CD14-positive monocyte (primary cell): Measurements from ENCODE around the gene PIM1. TPM values are rescaled to one million over a fixed set of nuclear protein-coding genes. Genes with fewer than 3 reads are reported as not detected.

Experiments
- DNase-seq, 3 donors: peaks; one replicate each; pipeline ENCODE4 v3.0.0-alpha.2; 2011 to 2022
- H2AFZ ChIP-seq: 2 replicates; pipeline ENCODE4 v1.6.0; 2012; ENCODE audit warnings: mild to moderate bottlenecking, low read depth, low read length, inconsistent platforms; ENCODE audit not compliant: insufficient read depth, poor library complexity, severe bottlenecking
- H3K27ac ChIP-seq, 2 donors: 1 replicate in 1 of 2; 2 replicates in 1 of 2; pipeline ENCODE4 v1.5.1; 2012 to 2013; ENCODE audit warnings: low read length in 2 of 2, control low read depth in 1 of 2, inconsistent platforms in 1 of 2, low read depth in 1 of 2, mild to moderate bottlenecking in 1 of 2
- H3K27me3 ChIP-seq, 2 donors: one replicate each; pipeline versions ENCODE4 v1.6.0 to v1.6.1; 2011 to 2013; ENCODE audit warnings: low read length in 2 of 2; ENCODE audit not compliant: control insufficient read depth in 2 of 2, insufficient read depth in 2 of 2
- H3K36me3 ChIP-seq, 2 donors: replicated peaks in 1 of 2; 1 replicate in 1 of 2; 2 replicates in 1 of 2; pipeline versions ENCODE4 v1.5.1 to v1.6.1; 2012 to 2013; ENCODE audit warnings: low read length in 2 of 2, control low read depth in 1 of 2, inconsistent platforms in 1 of 2, mild to moderate bottlenecking in 1 of 2; ENCODE audit not compliant: insufficient read depth in 2 of 2, control insufficient read depth in 1 of 2
- H3K4me1 ChIP-seq, 2 donors: 1 replicate in 1 of 2; 2 replicates in 1 of 2; pipeline versions ENCODE4 v1.5.1 to v1.6.1; 2012 to 2013; ENCODE audit warnings: low read length in 2 of 2, control low read depth in 1 of 2, inconsistent platforms in 1 of 2, mild to moderate bottlenecking in 1 of 2, moderate library complexity in 1 of 2; ENCODE audit not compliant: insufficient read depth in 2 of 2, control insufficient read depth in 1 of 2
- H3K4me2 ChIP-seq: replicated peaks from 2 replicates; pipeline ENCODE3; 2012; ENCODE audit warnings: low read length, moderate library complexity, mild to moderate bottlenecking; ENCODE audit not compliant: poor library complexity, severe bottlenecking; ENCODE audit errors: extremely low read depth
- H3K4me3 ChIP-seq, 3 experiments: fragments of 200-600 bp in 1 of 3; sonication (generic) in 1 of 3; replicated peaks in 1 of 3; 1 replicate in 2 of 3; 2 replicates in 1 of 3; pipeline ENCODE4 v1.5.1; 2011 to 2013; ENCODE audit warnings: low read length in 3 of 3, mild to moderate bottlenecking in 3 of 3, control low read depth in 2 of 3, low read depth in 2 of 3, inconsistent platforms in 1 of 3, moderate library complexity in 1 of 3
- H3K79me2 ChIP-seq: 2 replicates; pipeline ENCODE4 v1.6.0; 2012; ENCODE audit warnings: mild to moderate bottlenecking, control low read depth, inconsistent platforms, low read length, moderate library complexity; ENCODE audit not compliant: insufficient read depth
- H3K9ac ChIP-seq: 2 replicates; pipeline ENCODE4 v1.6.0; 2017; ENCODE audit warnings: low read length, mild to moderate bottlenecking; ENCODE audit not compliant: insufficient read depth, poor library complexity, severe bottlenecking
- H3K9me3 ChIP-seq, 2 donors: replicated peaks in 1 of 2; 1 replicate in 1 of 2; 2 replicates in 1 of 2; pipeline versions ENCODE4 v1.5.1 to v1.6.1; 2012 to 2013; ENCODE audit warnings: low read length in 2 of 2, control low read depth in 1 of 2; ENCODE audit not compliant: control insufficient read depth in 1 of 2, insufficient read depth in 1 of 2
- H4K20me1 ChIP-seq: 2 replicates; pipeline ENCODE4 v1.6.0; 2012; ENCODE audit warnings: mild to moderate bottlenecking, low read length, control low read depth, moderate library complexity; ENCODE audit not compliant: insufficient read depth
- H3K27ac Mint-ChIP-seq, 7 donors: one replicate each; pipeline ENCODE4 v1.8.0; 2020; ENCODE audit warnings: mild to moderate bottlenecking in 7 of 7, mixed read lengths in 7 of 7, moderate library complexity in 6 of 7, inconsistent platforms in 2 of 7
- H3K27me3 Mint-ChIP-seq, 3 donors: one replicate each; pipeline ENCODE4 v1.8.0; 2021 to 2022; ENCODE audit warnings: low read depth in 3 of 3, mild to moderate bottlenecking in 3 of 3, mixed read lengths in 3 of 3, moderate library complexity in 3 of 3, inconsistent platforms in 1 of 3
- H3K36me3 Mint-ChIP-seq, 2 donors: one replicate each; pipeline ENCODE4 v1.8.0; 2020; ENCODE audit warnings: mixed read lengths in 2 of 2, inconsistent platforms in 1 of 2, mild to moderate bottlenecking in 1 of 2
- H3K4me1 Mint-ChIP-seq: one replicate; pipeline ENCODE4 v1.8.0; 2020; ENCODE audit warnings: mild to moderate bottlenecking, mixed read lengths
- H3K4me3 Mint-ChIP-seq, 2 donors: one replicate each; pipeline ENCODE4 v1.8.0; 2020; ENCODE audit warnings: mild to moderate bottlenecking in 2 of 2, mixed read lengths in 2 of 2, moderate library complexity in 1 of 2
- H3K9me3 Mint-ChIP-seq, 7 donors: one replicate each; pipeline ENCODE4 v1.8.0; 2020 to 2022; ENCODE audit warnings: mixed read lengths in 7 of 7, mild to moderate bottlenecking in 6 of 7, moderate library complexity in 6 of 7, inconsistent platforms in 2 of 7
- WGBS: methylation state at CpG from one replicate; pipeline ENCODE4 v1.1.5; 2013; ENCODE audit warnings: missing lambda C conversion rate; ENCODE audit not compliant: insufficient coverage; 5-methylcytosine and 5-hydroxymethylcytosine counted together
- intact Hi-C, 2 donors: fragments of 100-400 bp; cut with micrococcal nuclease; formaldehyde crosslinking; loops; one replicate each; pipeline versions ENCODE4 v1.15.0 to v1.15.1; 2023
- polyA plus RNA-seq, 3 donors: library from polyadenylated mRNA; depleted of rRNA in 1 of 3; unstranded in 2 of 3; stranded (reverse) in 1 of 3; fragments of 300-500 nt in 2 of 3; fragments of >200 nt in 1 of 3; fragmentation: Illumina TruSeq in 2 of 3; gene quantifications; 1 replicate in 2 of 3; 2 replicates in 1 of 3; pipeline ENCODE4 v1.2.3, GENCODE V29; 2012 to 2021
- TF ChIP-seq, protein P1 (sequence below): fragments of 200-600 bp; IDR thresholded peaks from one replicate; pipeline ENCODE4 v1.8.0; 2022; ENCODE audit warnings: antibody characterized with exemption, mild to moderate bottlenecking

The PIM1 gene
- polyA plus RNA-seq, 3 donors, result 20.5 to 25.0 (median 24.4) TPM

DNA sequence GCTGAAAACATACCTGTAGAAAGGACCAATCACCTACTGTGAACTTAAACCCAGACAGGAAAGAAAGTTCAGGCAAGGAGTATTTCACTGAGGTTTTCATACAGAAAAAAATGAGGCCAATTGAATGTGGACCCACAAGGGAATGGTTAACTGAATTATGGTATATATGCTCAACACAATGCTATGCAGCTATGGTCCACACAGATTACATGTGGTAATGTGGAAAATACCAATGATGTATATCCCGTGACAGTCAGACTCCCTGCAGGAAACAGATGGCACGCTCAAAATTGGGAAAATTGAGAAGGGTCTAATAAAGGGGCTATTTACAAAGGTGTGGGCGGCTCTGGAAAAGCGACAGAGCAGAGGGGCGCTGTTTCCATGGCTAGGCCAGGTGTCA lies 47.1 kb upstream of the PIM1 start:
- intact Hi-C loops, result no loop called here
- H3K27ac ChIP-seq, result no peak overlapping the region
- no peak overlapping the region for H3K4me3 ChIP-seq
- H3K27me3 ChIP-seq, result no peaks in the 10 kb centered on the region
- no peak overlapping the region for H2AFZ ChIP-seq
- H3K36me3 ChIP-seq, result no peaks in the 10 kb centered on the region
- Mint-ChIP-seq H3K27me3 (peaks cover 2 to 10% (median 6%) of the 10 kb centered on the region in 3 donors), H3K4me1 (peaks cover 16% of the 10 kb centered on the region), H3K9me3 (no peaks in the 10 kb centered on the region), H3K36me3 (no peaks in the 10 kb centered on the region), H3K27ac (no peak overlapping the region), H3K4me3 (no peak overlapping the region)
- H3K79me2 ChIP-seq, result no peaks in the 10 kb centered on the region
- WGBS, result 97% methylated on average over 5 of the region's 5 CpGs
- H3K4me1 ChIP-seq, result peaks cover 9 to 17% of the 10 kb centered on the region in 2 donors
- no peak overlapping the region for H3K4me2 ChIP-seq
- H3K9me3 ChIP-seq, result no peaks in the 10 kb centered on the region
- TF ChIP-seq, protein P1, sequence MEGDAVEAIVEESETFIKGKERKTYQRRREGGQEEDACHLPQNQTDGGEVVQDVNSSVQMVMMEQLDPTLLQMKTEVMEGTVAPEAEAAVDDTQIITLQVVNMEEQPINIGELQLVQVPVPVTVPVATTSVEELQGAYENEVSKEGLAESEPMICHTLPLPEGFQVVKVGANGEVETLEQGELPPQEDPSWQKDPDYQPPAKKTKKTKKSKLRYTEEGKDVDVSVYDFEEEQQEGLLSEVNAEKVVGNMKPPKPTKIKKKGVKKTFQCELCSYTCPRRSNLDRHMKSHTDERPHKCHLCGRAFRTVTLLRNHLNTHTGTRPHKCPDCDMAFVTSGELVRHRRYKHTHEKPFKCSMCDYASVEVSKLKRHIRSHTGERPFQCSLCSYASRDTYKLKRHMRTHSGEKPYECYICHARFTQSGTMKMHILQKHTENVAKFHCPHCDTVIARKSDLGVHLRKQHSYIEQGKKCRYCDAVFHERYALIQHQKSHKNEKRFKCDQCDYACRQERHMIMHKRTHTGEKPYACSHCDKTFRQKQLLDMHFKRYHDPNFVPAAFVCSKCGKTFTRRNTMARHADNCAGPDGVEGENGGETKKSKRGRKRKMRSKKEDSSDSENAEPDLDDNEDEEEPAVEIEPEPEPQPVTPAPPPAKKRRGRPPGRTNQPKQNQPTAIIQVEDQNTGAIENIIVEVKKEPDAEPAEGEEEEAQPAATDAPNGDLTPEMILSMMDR, result no peak
- H4K20me1 ChIP-seq, result no peaks in the 10 kb centered on the region
- H3K9ac ChIP-seq, result no peak overlapping the region
- DNase-seq, result no peak

DNA sequence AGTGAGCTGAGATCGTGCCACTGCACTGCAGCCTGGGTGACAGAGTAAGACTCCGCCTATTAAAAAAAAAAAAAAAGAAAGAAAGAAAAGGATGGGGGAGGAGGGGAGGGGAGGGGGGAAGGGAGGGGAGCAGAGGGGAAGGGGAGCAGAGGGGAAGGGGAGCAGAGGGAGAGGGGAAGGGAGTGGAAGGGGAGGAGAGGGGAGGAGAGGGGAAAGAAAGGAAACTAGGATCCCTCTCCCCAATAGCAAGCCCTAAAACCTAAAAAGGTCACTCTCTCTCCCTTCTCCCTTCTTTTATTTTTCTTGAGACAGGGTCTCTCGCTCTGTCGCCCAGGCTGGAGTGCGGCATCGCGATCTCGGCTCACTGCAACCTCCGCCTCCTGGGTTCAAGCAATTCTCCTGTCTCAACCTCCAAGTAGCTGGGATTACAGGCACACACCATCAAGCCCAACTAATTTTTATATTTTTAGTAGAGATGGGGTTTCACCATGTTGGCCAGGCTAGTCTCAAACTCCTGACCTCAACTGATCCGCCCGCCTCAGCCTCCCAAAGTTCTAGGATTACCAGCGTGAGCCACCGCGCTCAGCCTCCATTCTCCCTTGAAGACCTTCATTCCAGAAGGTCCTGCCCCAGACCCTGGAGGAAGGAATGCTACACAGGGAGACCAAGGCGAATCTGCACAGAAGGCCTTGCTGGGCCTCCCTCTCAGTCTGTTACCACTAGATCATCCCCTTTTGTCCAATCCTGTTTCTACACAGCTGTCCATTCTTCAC lies 45.8 kb upstream of the PIM1 start:
- no peak overlapping the region for H3K4me3 Mint-ChIP-seq
- H3K4me2 ChIP-seq, result no peak overlapping the region
- no peaks in the 10 kb centered on the region for H3K27me3 ChIP-seq
- H3K9me3 ChIP-seq, result no peaks in the 10 kb centered on the region
- intact Hi-C loops, result no loop called here
- WGBS, result 96% methylated on average over 7 of the region's 15 CpGs
- no peaks in the 10 kb centered on the region for H3K36me3 ChIP-seq
- no peaks in the 10 kb centered on the region for H3K79me2 ChIP-seq
- H3K9ac ChIP-seq, result no peak overlapping the region
- DNase-seq, result no peak
- H4K20me1 ChIP-seq, result no peaks in the 10 kb centered on the region
- TF ChIP-seq, protein P1, result no peak
- H3K4me1 ChIP-seq, result peaks cover 9 to 17% of the 10 kb centered on the region in 2 donors
- peaks cover 16% of the 10 kb centered on the region for H3K4me1 Mint-ChIP-seq
- peaks cover 2 to 7% (median 6%) of the 10 kb centered on the region in 3 donors for H3K27me3 Mint-ChIP-seq
- H3K27ac Mint-ChIP-seq, result peak overlapping the region in 2 of 7 donors; percentile 36 to 60
- H3K4me3 ChIP-seq, result no peak overlapping the region
- no peaks in the 10 kb centered on the region for H3K36me3 Mint-ChIP-seq
- no peak overlapping the region for H2AFZ ChIP-seq
- H3K9me3 Mint-ChIP-seq, result peaks cover 0 to under 1% (median 0%) of the 10 kb centered on the region in 7 donors
- no peak overlapping the region for H3K27ac ChIP-seq
